Inflammatory macrophage (primary cell): Measurements from ENCODE around the gene KDF1.
A peak's percentile ranks its signal among the peaks of the same experiment; 100 is the strongest.

ENCODE experiments used
- DNase-seq, 2 donors: peaks; one replicate each; pipeline ENCODE4 v3.0.0-alpha.2; 2020 to 2022

KDF1 gene

GRCh38 chr1:26913754-26914619 lies 46.3 kb downstream of the KDF1 start, which contains the start of gene NR0B2:
NR0B2 (minus strand) TSS chr1:26913975; CDS start chr1:26913940, 35 bp downstream.
- no peak for DNase-seq

- no peak for DNase-seq
Measured at GRCh38 chr1:26913389-26913753, 46.9 kb downstream of the KDF1 start.

- DNase-seq = no peak
Measured at GRCh38 chr1:26912147-26912490, 48.1 kb downstream of the KDF1 start.

- no peak for DNase-seq
Measured at GRCh38 chr1:26911399-26912146, 48.7 kb downstream of the KDF1 start.

- no peak for DNase-seq
Measured at GRCh38 chr1:26910343-26911160, 49.7 kb downstream of the KDF1 start.

- no peak for DNase-seq
Measured at GRCh38 chr1:26909951-26910342, 50.3 kb downstream of the KDF1 start.

- DNase-seq = no peak
Measured at GRCh38 chr1:26907071-26907917, 53.0 kb downstream of the KDF1 start.

- no peak for DNase-seq
Measured at GRCh38 chr1:26900815-26901511, 59.3 kb downstream of the KDF1 start.

GRCh38 chr1:26900001-26900814 lies 60.1 kb downstream of the KDF1 start, which contains the start of gene GPATCH3:
GPATCH3 (minus strand) TSS chr1:26900467; CDS start chr1:26900442, 25 bp downstream.
- peak; percentile 86 to 93 for DNase-seq
